NCI-H345 (cell line): ENCODE measurements around the gene HIBADH.
"Not testable (repeated sequence)": the region's sequence is repeated elsewhere in the genome, so short reads cannot be mapped to it uniquely, and the experiment has no call there.

Experiments used
- DNase-seq: peaks from one replicate; lab custom pipeline; 2025; lab: John Stamatoyannopoulos, UW

The HIBADH gene

DNA sequence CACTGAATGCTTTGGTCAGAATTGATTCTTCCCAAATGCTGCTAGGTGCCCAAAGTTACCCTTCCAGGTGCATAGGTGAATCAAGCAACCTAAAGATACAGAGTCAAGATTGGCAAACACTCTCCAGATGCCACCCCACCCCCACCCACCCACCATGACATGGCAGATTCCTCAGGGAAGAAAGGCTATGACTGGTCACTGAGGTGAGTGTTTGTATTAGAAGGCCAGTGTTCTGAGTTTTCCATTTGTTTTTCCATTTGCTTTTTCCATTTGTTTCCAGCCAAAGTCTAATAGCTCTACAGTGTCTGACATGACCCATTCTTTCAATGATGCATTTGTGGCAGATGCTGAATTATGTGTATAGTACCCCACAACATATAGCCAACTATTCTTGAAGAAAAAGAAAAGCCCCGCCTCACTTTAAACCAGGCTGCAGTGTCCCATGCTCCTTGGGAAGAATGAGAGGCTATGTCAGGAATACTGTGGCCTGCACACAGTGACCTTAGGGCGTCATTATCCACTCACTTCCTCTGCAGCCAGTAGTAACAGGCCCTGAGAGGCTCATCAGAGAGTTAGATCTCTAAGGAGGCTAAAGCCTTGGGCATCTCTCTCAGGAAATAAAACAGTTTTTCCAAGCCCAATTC lies 16.1 kb upstream of the HIBADH start:
- no peak for DNase-seq

GRCh38 chr7:27677912-27678612 lies 15.4 kb upstream of the HIBADH start:
- DNase-seq, result no peak

GRCh38 chr7:27674126-27674525 lies 11.4 kb upstream of the HIBADH start:
- not testable (repeated sequence) for DNase-seq

- no peak for DNase-seq
These were observed 9.0 kb upstream of the HIBADH start for GRCh38 chr7:27671675-27672074.

GRCh38 chr7:27670676-27671075 lies 8.0 kb upstream of the HIBADH start:
- no peak for DNase-seq

GRCh38 chr7:27670177-27670576 lies 7.5 kb upstream of the HIBADH start:
- no peak for DNase-seq

- no peak for DNase-seq
These were observed 2.8 kb upstream of the HIBADH start for GRCh38 chr7:27665531-27665930.

GRCh38 chr7:27663989-27664331 lies 1.3 kb upstream of the HIBADH start:
- DNase-seq, result no peak

GRCh38 chr7:27661811-27662489 lies 733 bp downstream of the HIBADH start:
- DNase-seq, result peak; percentile 50

DNA sequence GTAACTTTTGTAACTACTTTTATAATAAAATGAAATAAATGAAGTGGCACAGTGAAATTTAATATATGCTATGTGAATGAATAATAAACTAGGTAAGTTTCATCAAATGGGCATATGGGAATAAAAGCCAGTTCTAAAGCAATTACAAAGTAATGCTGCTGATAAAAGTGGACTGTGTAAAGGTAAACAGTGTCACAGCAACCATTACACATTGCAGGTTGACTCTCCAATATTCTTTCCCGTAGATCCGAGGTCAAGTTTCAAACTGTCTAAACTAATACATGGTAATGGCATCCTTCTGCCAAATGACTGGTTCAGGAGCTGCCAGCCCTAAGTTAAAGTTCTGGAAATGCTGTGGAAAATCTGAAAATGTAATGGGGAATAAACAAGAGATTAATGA lies 6.0 kb downstream of the HIBADH start:
- no peak for DNase-seq

GRCh38 chr7:27655184-27655583 lies 7.5 kb downstream of the HIBADH start:
- DNase-seq, result no peak

GRCh38 chr7:27652518-27652917 lies 10.2 kb downstream of the HIBADH start:
- DNase-seq, result no peak

GRCh38 chr7:27651702-27652101 lies 11.0 kb downstream of the HIBADH start:
- no peak for DNase-seq

DNA sequence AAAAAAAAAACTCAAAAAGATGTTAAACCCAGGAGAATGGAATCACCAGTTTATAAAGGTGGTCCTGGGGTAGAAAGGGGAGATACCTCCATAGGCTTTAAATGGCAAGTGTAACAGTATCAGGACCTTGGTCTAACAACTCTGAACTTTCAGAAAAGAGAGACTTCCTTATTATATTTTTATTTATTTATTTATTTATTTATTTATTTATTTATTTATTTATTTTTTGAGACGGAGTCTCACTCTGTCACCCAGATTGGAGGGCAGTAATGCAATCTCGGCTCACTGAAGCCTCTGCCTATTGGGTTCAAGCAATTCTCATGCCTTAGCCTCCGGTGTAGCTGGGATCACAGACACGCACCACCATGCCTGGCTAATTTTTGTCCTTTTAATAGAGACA lies 12.4 kb downstream of the HIBADH start:
- DNase-seq, result no peak

- DNase-seq, result no peak
These were observed 15.2 kb downstream of the HIBADH start for GRCh38 chr7:27647489-27647888.

GRCh38 chr7:27647046-27647445 lies 15.6 kb downstream of the HIBADH start:
- DNase-seq, result no peak

DNA sequence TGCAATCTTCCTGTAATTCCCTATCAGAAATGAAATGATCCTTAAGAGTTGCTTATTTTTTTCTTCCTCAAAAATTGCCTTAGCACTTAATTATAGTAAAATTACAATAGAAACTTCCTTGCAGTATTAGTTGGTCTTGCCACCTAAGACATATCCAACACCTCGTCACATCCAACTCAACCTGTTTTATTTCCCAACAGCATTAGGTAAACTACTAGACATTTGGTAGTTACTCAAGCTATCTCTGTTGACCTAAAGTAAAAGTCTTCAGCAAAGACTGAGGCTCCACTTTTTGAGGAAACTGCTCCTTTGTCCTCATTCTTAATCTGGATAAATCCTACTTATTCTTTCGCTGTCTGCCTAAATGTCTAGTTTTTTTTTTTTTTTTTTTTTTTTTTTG lies 20.4 kb downstream of the HIBADH start:
- DNase-seq, result no peak

DNA sequence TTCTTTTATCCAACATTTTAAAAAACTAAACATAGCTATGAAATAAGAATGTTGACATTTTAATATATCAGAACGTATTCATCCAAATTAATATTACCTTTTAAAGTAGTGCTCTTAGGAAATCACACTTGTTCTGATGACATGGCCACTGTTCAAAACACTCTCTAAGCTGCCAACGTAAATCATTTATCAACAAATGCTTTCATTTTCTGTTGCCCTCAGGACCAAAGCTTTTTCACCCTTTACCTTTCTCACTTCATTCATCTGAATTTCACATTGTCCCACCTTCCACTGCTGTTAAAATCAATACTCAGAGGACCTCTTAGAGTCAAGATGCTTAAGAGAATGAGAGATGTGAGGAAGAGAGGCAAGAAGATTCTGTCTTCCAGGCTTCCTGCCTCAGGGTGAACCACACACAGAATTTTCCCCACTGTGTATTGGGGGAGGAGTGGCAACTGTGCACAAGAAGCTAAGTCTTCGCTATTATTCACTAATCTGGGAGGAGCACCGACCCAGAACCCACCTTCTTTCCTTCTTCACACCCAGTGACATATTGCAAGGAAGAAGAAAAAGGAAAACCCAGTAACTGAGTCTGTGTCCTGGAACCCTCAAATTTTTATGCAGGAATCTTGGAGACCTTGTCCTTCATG lies 21.0 kb downstream of the HIBADH start:
- DNase-seq, result no peak

DNA sequence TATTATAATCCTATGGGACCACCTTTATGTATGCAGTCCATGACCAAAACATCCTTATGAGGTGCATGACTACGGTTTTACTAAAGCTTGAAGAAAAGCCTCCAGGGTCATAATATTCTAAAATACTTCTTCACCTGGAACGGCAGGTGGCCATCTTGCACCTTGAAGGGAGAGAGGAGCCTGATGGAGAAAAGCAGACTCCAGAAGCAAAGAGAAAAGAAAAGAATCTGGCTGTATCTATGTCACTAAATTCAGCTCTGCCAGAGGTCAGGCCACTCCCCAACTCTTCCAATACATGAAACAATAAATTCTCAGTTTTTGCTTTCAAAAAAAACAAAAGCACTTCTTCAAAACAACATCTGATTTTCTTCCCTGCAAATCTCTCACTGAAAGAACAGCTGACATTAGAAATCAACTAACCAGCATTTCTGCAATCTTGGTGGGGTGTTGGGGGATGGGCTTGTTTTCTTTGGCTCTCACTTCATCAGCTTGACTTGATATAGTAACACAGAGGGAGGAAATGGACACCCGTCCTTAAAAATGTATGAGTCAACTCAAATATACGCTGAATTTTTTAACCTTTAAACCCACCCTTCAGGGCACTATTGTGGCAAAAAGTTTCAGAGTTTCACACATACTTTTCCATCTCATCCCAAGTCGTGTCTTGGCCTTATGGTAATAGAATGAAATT lies 21.7 kb downstream of the HIBADH start:
- no peak for DNase-seq

DNA sequence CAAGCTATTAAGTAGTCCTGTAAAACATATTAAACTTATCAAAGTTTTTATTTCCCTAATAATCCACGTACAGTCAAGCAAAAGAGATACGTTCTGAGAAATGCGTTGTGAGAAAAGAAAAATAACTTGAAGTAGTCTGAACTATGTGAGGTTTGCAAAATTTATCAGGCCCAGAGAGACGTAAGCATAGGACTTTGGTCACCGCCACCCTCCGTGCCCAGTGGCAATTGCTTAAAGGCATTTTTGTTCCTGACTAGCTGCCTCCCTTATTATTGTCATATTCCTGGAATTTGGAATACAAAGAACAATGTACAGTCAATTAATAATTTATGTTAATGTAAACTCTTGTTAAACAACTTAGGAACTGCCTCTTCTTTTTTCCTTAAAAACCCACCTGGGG lies 22.8 kb downstream of the HIBADH start:
- DNase-seq, result no peak

DNA sequence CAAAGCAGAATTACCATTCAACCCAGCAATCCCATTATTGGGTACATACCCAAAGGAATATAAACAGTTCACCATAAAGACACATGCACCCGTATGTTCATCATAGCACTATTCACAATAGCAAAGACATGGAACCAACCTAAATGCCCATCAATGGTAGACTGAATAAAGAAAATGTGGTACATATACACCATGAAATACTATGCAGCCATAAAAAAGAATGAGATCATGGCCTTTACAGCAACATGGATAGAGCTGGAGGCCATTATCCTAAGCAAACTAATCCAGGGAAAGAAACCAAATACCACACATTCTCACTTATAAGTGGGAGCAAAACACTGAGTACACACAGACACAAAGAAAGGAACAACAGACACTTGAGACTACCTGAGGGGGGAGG lies 23.6 kb downstream of the HIBADH start:
- DNase-seq, result not testable (repeated sequence)

GRCh38 chr7:27636326-27637006 lies 26.2 kb downstream of the HIBADH start:
- DNase-seq, result peak; percentile 32
